Peyer's patch (tissue), 4 donors: ENCODE data around the gene FGFBP3.

ENCODE experiments used
- POLR2A ChIP-seq, 2 donors: fragments of 450-650 bp; IDR thresholded peaks; one replicate each; pipeline ENCODE4 v1.5.1; 2017; ENCODE audit warnings: antibody characterized with exemption in 2 of 2, mild to moderate bottlenecking in 2 of 2, moderate library complexity in 2 of 2
- TF ChIP-seq, protein P1 (sequence below), 6 experiments: fragments of 450-650 bp in 4 of 6; fragments of 200-600 bp in 2 of 6; sonication (generic) in 1 of 6; IDR thresholded peaks; one replicate each; pipeline ENCODE4 v1.5.1; 2017 to 2019; ENCODE audit warnings: antibody characterized with exemption in 6 of 6, mild to moderate bottlenecking in 3 of 6, moderate library complexity in 1 of 6

DNA sequence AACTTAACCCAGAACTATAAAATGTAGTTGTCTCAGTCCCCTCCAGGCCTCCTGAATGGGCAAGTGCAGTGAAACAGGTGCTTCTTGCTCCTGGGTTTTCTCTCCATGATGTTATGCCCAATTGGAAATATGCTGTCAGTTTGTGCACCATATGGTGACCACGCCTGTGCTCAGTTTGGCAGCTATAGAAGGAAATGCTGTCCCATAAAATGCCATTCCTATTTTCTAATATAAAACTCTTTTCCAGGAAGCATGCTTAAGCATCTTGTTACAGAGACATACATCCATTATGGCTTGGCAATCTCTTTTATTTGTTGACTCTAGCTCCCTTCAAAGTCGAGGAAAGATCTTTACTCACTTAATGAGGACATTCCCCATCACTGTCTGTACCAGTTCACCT lies 45.2 kb downstream of the FGFBP3 start:
- TF ChIP-seq, protein P1, sequence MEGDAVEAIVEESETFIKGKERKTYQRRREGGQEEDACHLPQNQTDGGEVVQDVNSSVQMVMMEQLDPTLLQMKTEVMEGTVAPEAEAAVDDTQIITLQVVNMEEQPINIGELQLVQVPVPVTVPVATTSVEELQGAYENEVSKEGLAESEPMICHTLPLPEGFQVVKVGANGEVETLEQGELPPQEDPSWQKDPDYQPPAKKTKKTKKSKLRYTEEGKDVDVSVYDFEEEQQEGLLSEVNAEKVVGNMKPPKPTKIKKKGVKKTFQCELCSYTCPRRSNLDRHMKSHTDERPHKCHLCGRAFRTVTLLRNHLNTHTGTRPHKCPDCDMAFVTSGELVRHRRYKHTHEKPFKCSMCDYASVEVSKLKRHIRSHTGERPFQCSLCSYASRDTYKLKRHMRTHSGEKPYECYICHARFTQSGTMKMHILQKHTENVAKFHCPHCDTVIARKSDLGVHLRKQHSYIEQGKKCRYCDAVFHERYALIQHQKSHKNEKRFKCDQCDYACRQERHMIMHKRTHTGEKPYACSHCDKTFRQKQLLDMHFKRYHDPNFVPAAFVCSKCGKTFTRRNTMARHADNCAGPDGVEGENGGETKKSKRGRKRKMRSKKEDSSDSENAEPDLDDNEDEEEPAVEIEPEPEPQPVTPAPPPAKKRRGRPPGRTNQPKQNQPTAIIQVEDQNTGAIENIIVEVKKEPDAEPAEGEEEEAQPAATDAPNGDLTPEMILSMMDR (IDR thresholded peaks at IDR 0.05), result no peak
- no peak for TF ChIP-seq POLR2A (IDR thresholded peaks at IDR 0.05)
